Suprapubic skin (tissue), 3 donors: Measurements from ENCODE around the gene THEM5.

Source experiments
- EP300 ChIP-seq: sonication (generic); formaldehyde crosslinking; IDR thresholded peaks from one replicate; pipeline ENCODE4 v1.6.1; 2017; ENCODE audit warnings: antibody characterized with exemption
- TF ChIP-seq, protein P1 (sequence below), 2 donors: fragments of 200-600 bp in 1 of 2; fragments of 450-650 bp in 1 of 2; sonication (generic) in 1 of 2; IDR thresholded peaks; one replicate each; pipeline ENCODE4 v1.5.1; 2016 to 2019; ENCODE audit warnings: antibody characterized with exemption in 2 of 2, mild to moderate bottlenecking in 1 of 2, moderate library complexity in 1 of 2

GRCh38 chr1:151867765-151868411, 14.4 kb upstream of the THEM5 start:
- TF ChIP-seq, protein P1, sequence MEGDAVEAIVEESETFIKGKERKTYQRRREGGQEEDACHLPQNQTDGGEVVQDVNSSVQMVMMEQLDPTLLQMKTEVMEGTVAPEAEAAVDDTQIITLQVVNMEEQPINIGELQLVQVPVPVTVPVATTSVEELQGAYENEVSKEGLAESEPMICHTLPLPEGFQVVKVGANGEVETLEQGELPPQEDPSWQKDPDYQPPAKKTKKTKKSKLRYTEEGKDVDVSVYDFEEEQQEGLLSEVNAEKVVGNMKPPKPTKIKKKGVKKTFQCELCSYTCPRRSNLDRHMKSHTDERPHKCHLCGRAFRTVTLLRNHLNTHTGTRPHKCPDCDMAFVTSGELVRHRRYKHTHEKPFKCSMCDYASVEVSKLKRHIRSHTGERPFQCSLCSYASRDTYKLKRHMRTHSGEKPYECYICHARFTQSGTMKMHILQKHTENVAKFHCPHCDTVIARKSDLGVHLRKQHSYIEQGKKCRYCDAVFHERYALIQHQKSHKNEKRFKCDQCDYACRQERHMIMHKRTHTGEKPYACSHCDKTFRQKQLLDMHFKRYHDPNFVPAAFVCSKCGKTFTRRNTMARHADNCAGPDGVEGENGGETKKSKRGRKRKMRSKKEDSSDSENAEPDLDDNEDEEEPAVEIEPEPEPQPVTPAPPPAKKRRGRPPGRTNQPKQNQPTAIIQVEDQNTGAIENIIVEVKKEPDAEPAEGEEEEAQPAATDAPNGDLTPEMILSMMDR (IDR thresholded peaks at IDR 0.05), result no peak
- no peak for TF ChIP-seq EP300
